ENCODE measurements around the gene TAF11L6.
"Not testable (repeated sequence)": the region's sequence is repeated elsewhere in the genome, so short reads cannot be mapped to it uniquely, and the experiment has no call there.

TAF11L6 gene

DNA sequence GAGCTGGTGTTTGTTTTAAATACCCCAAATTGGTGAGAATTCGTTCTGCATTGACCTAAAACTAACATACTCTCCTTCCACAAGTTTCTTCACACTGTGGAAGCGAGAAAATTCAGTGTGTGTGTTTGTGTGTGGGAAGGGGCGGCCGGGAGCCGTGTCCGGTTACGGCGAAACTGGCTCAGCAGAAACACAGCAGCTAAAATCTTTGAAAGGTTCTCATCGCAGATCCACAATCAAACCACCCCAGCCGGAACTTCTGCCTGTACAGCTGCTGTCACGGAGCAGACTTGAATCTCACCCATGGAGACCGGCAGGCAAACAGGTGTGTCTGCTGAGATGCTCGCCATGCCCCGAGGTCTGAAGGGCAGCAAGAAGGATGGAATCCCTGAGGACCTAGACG lies 10.4 kb upstream of the TAF11L6 start, which contains the start of gene TAF11L3:
Gene TAF11L3, plus strand, starts transcription at position 301 of the 400 bp plus-strand sequence.
- TF ChIP-seq CTCF (IDR thresholded peaks at IDR 0.05): not testable (repeated sequence)

DNA sequence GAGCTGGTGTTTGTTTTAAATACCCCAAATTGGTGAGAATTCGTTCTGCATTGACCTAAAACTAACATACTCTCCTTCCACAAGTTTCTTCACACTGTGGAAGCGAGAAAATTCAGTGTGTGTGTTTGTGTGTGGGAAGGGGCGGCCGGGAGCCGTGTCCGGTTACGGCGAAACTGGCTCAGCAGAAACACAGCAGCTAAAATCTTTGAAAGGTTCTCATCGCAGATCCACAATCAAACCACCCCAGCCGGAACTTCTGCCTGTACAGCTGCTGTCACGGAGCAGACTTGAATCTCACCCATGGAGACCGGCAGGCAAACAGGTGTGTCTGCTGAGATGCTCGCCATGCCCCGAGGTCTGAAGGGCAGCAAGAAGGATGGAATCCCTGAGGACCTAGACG lies 7.0 kb upstream of the TAF11L6 start, which contains the start of gene TAF11L4:
Gene TAF11L4, plus strand, starts transcription at position 301 of the 400 bp plus-strand sequence.
- not testable (repeated sequence) for TF ChIP-seq CTCF (IDR thresholded peaks at IDR 0.05)

DNA sequence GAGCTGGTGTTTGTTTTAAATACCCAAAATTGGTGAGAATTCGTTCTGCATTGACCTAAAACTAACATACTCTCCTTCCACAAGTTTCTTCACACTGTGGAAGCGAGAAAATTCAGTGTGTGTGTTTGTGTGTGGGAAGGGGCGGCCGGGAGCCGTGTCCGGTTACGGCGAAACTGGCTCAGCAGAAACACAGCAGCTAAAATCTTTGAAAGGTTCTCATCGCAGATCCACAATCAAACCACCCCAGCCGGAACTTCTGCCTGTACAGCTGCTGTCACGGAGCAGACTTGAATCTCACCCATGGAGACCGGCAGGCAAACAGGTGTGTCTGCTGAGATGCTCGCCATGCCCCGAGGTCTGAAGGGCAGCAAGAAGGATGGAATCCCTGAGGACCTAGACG lies 3.5 kb upstream of the TAF11L6 start, which contains the start of gene TAF11L5:
Gene TAF11L5, plus strand, starts transcription at position 301 of the 400 bp plus-strand sequence.
- TF ChIP-seq CTCF (IDR thresholded peaks at IDR 0.05): not testable (repeated sequence)

All from LNCAP (cell line).